Fibroblast of the aortic adventitia (primary cell): ENCODE data around the gene KATNIP. TPM values are rescaled to one million over a fixed set of nuclear protein-coding genes. Genes with fewer than 3 reads are reported as not detected.
"Not testable (repeated sequence)": the region's sequence is repeated elsewhere in the genome, so short reads cannot be mapped to it uniquely, and the experiment has no call there.

ENCODE experiments used
- DNase-seq: peaks from one replicate; pipeline ENCODE4 v3.0.0-alpha.2; 2010; ENCODE audit warnings: low read depth
- H3K4me3 ChIP-seq: 2 replicates; pipeline ENCODE4 v1.5.1; 2011; ENCODE audit warnings: low read depth, mild to moderate bottlenecking, control low read depth, low read length, moderate library complexity
- total RNA-seq: library from RNA; depleted of rRNA; stranded (reverse); fragments of >200 nt; gene quantifications from 2 replicates; pipeline ENCODE4 v1.2.3, GENCODE V29; 2012; ENCODE audit warnings: low replicate concordance
- TF ChIP-seq, protein P1 (sequence below): IDR thresholded peaks from 2 replicates; pipeline ENCODE4 v1.5.1; 2011; ENCODE audit warnings: mild to moderate bottlenecking, low read length, control low read depth, inconsistent platforms; ENCODE audit not compliant: insufficient read depth

The KATNIP gene
- total RNA-seq, 1 donor, result 23.0 TPM

DNA sequence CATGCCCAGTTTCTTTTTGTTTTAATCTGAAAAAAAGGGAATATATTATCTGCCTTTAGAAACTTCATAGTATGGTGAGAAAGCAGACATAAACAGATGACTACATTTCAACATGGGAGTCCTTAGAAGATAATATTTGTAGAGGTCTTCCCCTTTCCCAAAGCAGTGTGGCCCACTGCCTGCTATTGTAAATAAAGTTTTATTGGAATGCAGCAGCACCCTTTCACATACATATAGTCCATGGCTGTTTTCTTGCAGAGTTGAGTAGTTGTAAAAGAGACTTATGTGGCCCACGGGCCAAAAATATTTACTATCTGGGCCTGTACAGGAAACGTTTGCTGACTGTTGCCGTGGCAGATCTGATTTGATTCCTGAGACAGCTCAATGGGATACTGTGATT lies 8.5 kb downstream of the KATNIP start:
- TF ChIP-seq, protein P1, sequence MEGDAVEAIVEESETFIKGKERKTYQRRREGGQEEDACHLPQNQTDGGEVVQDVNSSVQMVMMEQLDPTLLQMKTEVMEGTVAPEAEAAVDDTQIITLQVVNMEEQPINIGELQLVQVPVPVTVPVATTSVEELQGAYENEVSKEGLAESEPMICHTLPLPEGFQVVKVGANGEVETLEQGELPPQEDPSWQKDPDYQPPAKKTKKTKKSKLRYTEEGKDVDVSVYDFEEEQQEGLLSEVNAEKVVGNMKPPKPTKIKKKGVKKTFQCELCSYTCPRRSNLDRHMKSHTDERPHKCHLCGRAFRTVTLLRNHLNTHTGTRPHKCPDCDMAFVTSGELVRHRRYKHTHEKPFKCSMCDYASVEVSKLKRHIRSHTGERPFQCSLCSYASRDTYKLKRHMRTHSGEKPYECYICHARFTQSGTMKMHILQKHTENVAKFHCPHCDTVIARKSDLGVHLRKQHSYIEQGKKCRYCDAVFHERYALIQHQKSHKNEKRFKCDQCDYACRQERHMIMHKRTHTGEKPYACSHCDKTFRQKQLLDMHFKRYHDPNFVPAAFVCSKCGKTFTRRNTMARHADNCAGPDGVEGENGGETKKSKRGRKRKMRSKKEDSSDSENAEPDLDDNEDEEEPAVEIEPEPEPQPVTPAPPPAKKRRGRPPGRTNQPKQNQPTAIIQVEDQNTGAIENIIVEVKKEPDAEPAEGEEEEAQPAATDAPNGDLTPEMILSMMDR, result no peak
- no peak for DNase-seq
- H3K4me3 ChIP-seq, result no peak overlapping the region

DNA sequence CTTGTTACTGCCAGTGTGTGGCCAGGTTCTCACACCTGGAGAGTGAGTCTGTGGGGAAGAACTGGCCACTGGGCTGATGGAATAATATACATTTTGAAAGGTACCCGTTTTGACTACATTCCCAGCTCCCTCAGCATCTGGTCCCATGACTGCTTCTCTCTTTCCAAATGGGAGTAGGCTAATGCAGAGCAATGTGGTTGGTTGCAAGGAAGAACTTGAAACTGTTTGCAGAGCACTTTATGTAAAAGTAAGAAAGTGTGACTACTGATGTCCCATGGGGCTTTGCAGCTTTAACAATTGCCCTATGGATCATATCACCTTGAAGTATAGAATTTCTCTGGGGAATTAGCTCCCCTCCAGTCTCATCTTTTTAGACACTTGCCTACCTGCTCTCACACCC lies 9.0 kb downstream of the KATNIP start:
- DNase-seq, result no peak
- no peak overlapping the region for H3K4me3 ChIP-seq
- TF ChIP-seq, protein P1, result no peak

DNA sequence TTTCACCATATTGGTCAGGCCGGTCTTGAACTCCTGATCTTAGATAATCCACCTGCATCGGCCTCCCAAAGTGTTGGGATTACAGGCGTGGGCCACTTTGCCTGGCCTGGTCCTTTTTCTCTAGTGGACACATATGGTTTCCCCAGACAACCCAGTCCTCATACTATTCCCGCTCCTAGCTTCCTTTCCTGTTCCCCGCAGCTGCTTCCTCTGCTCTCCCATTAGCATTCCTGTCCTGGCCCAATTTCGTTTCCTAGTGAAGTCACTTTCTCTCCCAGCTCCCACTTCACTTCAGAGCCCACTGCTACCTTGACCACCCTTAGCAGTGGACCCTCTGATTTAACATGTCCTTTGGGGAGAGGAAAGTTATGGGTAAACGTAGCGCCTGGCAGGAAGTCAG lies 11.3 kb downstream of the KATNIP start:
- H3K4me3 ChIP-seq, result no peak overlapping the region

DNA sequence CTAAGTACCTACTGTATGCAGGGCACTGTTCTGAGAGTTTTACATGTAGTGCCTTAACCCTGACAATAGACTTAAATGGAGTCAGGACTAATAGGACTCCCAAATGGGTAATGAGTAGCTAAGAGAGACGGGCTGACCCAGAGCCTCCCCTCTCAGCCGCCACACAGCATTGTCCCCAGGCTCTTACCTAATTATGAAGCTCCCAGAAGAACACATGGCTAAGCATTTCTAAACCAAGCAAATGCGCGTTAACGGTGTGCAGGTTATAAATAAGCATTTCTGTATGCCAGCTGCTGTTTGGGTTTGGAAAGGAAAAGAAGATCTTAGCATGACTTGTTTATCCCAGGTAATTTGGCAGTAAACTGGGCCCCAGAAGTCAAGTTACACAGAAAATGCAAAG lies 14.3 kb downstream of the KATNIP start:
- DNase-seq, result no peak
- TF ChIP-seq, protein P1, result no peak
- H3K4me3 ChIP-seq, result no peak overlapping the region

More for the DNA sequence above, 11.3 kb downstream of the KATNIP start:
- no peak for DNase-seq
- TF ChIP-seq, protein P1, result no peak

DNA sequence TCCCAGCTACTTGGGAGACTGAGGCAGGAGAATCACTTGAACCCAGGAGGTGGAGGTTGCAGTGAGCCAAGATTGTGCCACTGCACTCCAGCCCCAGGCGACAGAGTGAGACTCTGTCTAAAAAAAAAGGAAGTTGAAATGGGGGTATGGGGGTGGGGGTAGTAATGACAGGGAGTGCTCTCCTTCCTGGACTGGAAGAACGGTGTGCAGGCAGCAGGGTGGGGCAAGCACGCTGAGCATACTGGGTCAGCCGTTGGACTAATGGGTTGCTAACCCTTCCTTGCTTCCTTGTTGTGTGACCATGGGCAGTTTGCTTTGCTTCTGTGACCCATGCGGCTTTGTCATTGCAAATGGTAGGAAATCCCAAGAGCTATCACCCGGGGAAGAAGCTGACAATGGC lies 16.5 kb downstream of the KATNIP start:
- TF ChIP-seq, protein P1, result no peak
- no peak overlapping the region for H3K4me3 ChIP-seq
- no peak for DNase-seq

DNA sequence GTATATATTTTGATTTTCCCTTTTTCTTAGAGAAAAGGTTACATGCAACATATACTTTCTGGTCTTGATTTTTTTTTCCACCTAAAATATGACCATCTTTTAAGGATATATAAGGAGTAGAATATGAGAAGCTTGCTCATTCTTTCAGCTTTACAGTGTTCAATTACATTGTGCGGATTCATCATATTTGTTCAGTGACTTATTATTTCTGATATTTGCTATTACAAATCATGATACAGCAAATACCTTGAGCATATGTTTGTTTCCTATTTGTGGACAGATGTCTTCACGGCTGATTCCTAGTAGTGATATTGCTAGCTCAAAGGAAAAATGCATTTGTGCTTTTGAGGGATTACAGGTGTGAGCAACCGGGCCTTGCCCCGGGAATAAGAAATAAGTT lies 18.1 kb downstream of the KATNIP start:
- H3K4me3 ChIP-seq, result no peak overlapping the region
- no peak for DNase-seq
- TF ChIP-seq, protein P1, result no peak

DNA sequence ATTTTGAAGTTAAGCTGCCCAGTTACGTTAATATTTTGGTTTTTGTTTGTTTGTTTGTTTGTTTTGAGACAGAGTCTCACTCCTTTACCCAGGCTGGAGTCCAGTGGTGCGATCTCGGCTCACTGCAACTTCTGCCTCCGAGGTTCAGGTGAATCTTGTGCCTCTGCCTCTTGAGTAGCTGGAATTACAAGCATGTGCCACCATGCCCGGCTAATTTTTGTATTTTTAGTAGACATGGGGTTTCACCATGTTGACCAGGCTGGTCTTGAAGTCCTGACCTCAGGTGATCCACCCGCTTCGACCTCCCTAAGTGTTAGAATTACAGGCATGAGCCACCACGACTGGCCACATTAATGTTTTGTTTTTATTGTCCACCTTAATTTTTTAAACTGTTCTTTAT lies 21.0 kb downstream of the KATNIP start:
- H3K4me3 ChIP-seq, DNase-seq: not testable (repeated sequence)
